Aorta (tissue), 5 donors: ENCODE data around the gene SH3BP5L. TPM values are rescaled to one million over a fixed set of nuclear protein-coding genes. Genes with fewer than 3 reads are reported as not detected.

Experiments used
- ATAC-seq: fragments of 200-7000 bp; cut with Tn5 transposase; one replicate; pipeline ENCODE4 v1.9.1; 2022; ENCODE audit warnings: moderate library complexity; ENCODE audit not compliant: low FRiP score
- DNase-seq, 2 donors: peaks; one replicate each; pipeline ENCODE4 v3.0.0-alpha.2; 2020
- H3K27ac ChIP-seq, 2 donors: one replicate each; pipeline ENCODE4 v1.5.1; 2013; ENCODE audit warnings: low read length in 2 of 2, mild to moderate bottlenecking in 2 of 2, moderate library complexity in 2 of 2, control low read depth in 1 of 2, inconsistent platforms in 1 of 2, low read depth in 1 of 2
- H3K27me3 ChIP-seq, 2 donors: one replicate each; pipeline ENCODE4 v1.6.1; 2013; ENCODE audit warnings: control low read depth in 1 of 2, low read length in 1 of 2, mild to moderate bottlenecking in 1 of 2, moderate library complexity in 1 of 2; ENCODE audit not compliant: insufficient read depth in 2 of 2, control insufficient read depth in 1 of 2
- H3K36me3 ChIP-seq, 2 donors: one replicate each; pipeline ENCODE4 v1.6.1; 2013; ENCODE audit warnings: control low read depth in 1 of 2, low read length in 1 of 2, mild to moderate bottlenecking in 1 of 2; ENCODE audit not compliant: insufficient read depth in 2 of 2, control insufficient read depth in 1 of 2
- H3K4me1 ChIP-seq, 2 donors: one replicate each; pipeline ENCODE4 v1.6.1; 2013; ENCODE audit warnings: low read length in 2 of 2, control low read depth in 1 of 2, mild to moderate bottlenecking in 1 of 2, moderate library complexity in 1 of 2; ENCODE audit not compliant: insufficient read depth in 2 of 2, control insufficient read depth in 1 of 2
- H3K4me3 ChIP-seq, 2 donors: one replicate each; pipeline ENCODE4 v1.5.1; 2013; ENCODE audit warnings: low read length in 2 of 2, control low read depth in 1 of 2, mild to moderate bottlenecking in 1 of 2
- H3K9me3 ChIP-seq: one replicate; pipeline ENCODE4 v1.6.1; 2013; ENCODE audit warnings: mild to moderate bottlenecking, low read length; ENCODE audit not compliant: control insufficient read depth
- WGBS, 2 donors: extraction: QIAGEN DNeasy Blood & Tissue Kit; methylation state at CpG; one replicate each; pipeline ENCODE4 v1.1.7; 2013; 5-methylcytosine and 5-hydroxymethylcytosine counted together
- intact Hi-C, 2 donors: fragments of 100-400 bp; cut with DNase I; formaldehyde crosslinking; loops; one replicate each; pipeline versions ENCODE4 v1.14.2 to v1.15.0; 2022
- polyA plus RNA-seq, 2 donors: library from polyadenylated mRNA; stranded (reverse); fragments of 200-250 nt; gene quantifications; one replicate each; pipeline ENCODE4 v1.2.3, GENCODE V29; 2013
- total RNA-seq, 2 donors: library from RNA; stranded (reverse); fragmentation: NEBNext Ultra II Directional; extraction: Animal tissue kit (Norgen Biotek cat#: 25700); gene quantifications; one replicate each; pipeline ENCODE4 v1.2.1, GENCODE V29; 2021
- donor health status: healthy with polysubstance abuse.
- donor health status: Bipolar disorder and iron deficiency.
- donor health status: DM: no; HTN: no; CAD: no.
- donor health status: DM: no; HTN: no; CAD: no.
- donor health status: DM: yes; HTN: yes; CAD: no.

SH3BP5L gene
- total and polyA plus RNA-seq, 4 donors: 11.8 to 25.1 (median 19.0) TPM

DNA sequence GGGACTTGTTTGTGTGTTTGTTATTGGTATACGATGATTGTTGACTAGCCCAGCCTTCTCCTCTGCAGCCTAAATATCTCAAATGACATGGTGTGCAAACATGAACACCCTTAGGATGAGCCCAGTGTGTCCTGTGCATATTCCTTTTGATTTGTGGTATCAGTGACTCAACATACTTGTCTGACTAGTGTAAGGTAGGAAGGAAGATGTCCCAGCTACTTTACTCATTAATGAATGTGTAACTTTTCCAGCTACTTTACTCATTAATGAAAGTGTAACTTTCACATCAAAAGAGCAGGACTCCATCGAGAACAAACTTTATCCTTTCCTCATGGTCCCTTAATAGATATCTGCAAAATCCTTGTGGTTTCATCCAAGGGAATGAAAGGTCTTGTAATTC, 35.9 kb upstream of the SH3BP5L start:
- H3K36me3 ChIP-seq: no peaks in the 10 kb centered on the region
- no peaks in the 10 kb centered on the region for H3K9me3 ChIP-seq
- ATAC-seq (no peak), DNase-seq (no peak)
- intact Hi-C loops: no loop called here
- no peak overlapping the region for H3K4me3 ChIP-seq
- H3K4me1 ChIP-seq: peaks cover 0 to 3% of the 10 kb centered on the region in 2 donors
- WGBS, 2 donors: 83 to 87% methylated on average over 2 of the region's 2 CpGs
- no peaks in the 10 kb centered on the region for H3K27me3 ChIP-seq
- no peak overlapping the region for H3K27ac ChIP-seq

- WGBS, 2 donors: 84 to 87% methylated on average over 4 of the region's 4 CpGs
- H3K9me3 ChIP-seq: no peaks in the 10 kb centered on the region
- intact Hi-C loops: no loop called here
These were observed 34.3 kb upstream of the SH3BP5L start for GRCh38 chr1:248860007-248860406.

DNA sequence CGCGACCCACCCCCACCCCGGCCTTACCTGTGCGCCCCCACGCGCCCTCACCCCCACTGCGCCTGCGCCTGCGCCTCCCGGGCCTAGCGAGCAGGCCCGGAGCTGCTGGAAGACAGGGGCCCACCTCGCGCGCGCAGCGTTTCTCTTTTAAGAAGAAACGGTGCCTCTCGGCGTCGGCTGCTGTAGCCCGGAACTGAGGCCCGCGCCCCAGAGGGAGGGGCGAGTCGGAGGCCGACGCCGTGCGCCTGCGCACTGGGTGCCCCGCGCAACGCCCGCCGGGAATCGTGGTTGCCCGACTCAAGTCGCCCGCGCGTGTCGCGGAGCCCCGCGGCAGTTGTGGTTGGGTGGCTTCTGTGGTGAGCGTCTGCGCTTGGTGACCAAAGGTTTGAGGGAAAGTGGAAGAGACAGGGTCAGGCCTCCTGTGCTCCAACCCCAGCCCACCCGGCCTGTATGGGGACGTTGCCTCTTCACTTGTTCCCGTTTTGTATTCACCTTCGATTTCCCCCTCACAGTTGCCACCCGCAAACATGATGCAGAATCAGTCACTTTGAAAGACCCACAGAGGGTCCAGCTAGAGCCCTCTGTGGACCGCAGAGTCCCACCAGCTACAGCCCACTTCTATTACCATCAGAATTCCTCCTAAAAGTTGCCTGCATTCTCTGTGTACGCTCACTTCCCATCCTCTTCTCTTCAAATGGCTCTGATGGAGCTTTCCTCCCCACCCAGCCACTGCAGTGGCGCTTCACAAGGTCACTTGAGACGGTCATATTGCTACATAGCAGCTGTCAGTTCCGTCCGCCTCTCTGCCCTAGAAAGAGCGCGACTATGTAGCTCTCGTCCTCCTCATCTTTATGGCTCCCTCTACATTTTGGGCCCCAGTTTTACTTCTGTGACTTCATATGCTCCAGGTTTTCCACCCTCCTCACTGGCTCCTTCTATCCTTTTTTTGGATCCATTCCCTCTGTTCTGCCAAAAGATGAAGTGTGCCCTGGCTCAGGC, 33.5 kb upstream of the SH3BP5L start, which contains the start of gene ZNF692:
Gene ZNF692 (minus strand): TSS at position 195 of the 999 bp plus-strand sequence. CDS start 776 bp downstream, outside the sequence.
- WGBS, 2 donors: 7% methylated on average over 60 to 62 of the region's 62 CpGs
- Histone ChIP-seq H3K27me3 (no peaks in the 10 kb centered on the region), H3K4me3 (peak within 1 kb of the TSS; percentile 39 to 59), H3K36me3 (no peaks in the 10 kb centered on the region), H3K27ac (peak within 1 kb of the TSS in 1 of 2 donors; percentile 77), H3K4me1 (peaks cover 0 to 3% of the 10 kb centered on the region in 2 donors), H3K9me3 (no peaks in the 10 kb centered on the region)
- DNase-seq (peak; percentile 99), ATAC-seq (peak; percentile 96)
- intact Hi-C loops: loop anchor here (1.0 to 2.0 kb wide), 2 partner anchors 20 to 48 kb away; partner anchors contain the start of gene PGBD2 (in 1 of the 2)

More at GRCh38 chr1:248860007-248860406, 34.3 kb upstream of the SH3BP5L start:
- H3K27me3 ChIP-seq: no peaks in the 10 kb centered on the region
- H3K36me3 ChIP-seq: no peaks in the 10 kb centered on the region
- DNase-seq (no peak), ATAC-seq (no peak)
- no peak overlapping the region for H3K27ac ChIP-seq
- no peak overlapping the region for H3K4me3 ChIP-seq
- peaks cover 0 to 3% of the 10 kb centered on the region in 2 donors for H3K4me1 ChIP-seq

DNA sequence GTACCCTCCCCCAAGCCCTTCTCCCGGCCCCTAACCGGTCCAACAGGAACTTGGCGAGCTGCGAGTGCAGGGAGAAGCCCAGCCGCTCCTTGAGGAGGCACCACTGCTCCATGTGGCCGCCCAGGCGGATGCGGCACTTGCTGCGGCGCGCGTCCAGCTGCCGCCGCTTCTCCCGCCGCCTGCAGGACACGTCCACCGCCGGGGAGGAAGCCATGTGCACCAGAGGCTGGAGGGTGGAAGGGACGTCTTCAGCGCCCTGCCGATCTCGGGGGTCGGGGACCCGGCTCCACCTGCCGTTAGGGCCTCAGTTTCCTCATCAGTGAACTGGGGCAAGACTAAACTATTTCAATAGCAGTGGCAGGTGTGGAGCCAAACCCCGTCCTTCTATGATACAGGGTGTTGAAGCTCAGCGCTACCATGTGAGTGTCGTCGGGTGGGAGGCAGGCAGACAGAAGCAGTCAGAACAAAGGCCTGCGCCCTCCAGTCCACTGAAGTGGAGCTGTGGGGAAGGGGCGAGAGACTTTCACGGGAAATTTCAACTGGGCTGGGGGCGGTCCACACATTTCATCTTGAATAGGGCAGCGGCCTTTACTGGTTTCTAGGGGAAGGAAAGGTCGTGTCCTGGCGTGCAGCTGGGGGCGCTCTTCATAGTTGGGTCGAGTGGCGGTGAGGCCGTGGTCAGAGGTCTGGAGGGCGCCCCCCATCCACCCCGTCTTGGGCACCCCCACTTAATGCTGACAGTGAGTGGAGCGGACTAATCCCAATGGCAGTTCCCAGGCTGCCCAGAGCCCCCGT, 32.6 kb upstream of the SH3BP5L start:
- DNase-seq (peak; percentile 84 to 88), ATAC-seq (peak; percentile 77)
- 1% methylated on average over 45 of the region's 45 CpGs for WGBS, 2 donors
- peak overlapping the region in 1 of 2 donors; percentile 9 for H3K27ac ChIP-seq
- H3K9me3 ChIP-seq: no peaks in the 10 kb centered on the region
- H3K36me3 ChIP-seq: no peaks in the 10 kb centered on the region
- intact Hi-C loops: loop anchor here (1.0 to 2.0 kb wide), 2 partner anchors 19 to 49 kb away; partner anchors contain the start of gene PGBD2 (in 1 of the 2)
- H3K4me3 ChIP-seq: peak overlapping the region; percentile 39 to 59
- H3K27me3 ChIP-seq: no peaks in the 10 kb centered on the region
- H3K4me1 ChIP-seq: peaks cover 0 to 3% of the 10 kb centered on the region in 2 donors

DNA sequence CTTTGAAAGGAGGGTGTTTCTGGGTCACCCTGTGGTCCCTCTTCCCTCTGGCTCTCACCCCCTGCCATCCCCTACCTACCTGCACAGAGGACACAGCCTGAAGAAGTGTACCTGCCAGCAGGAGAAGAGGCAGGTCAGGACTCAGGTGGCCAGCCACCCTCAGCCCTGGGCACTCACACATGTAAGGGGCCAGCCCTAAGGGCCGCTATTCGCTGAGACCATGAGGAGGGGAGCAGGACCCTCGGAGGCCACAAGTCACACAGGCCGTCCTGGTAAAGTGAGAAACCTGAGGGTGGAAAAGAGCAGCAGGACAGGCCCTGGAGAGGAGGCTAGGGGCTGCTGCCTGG, 32.0 kb upstream of the SH3BP5L start:
- no peaks in the 10 kb centered on the region for H3K27me3 ChIP-seq
- intact Hi-C loops: loop anchor here (1.0 to 2.0 kb wide), 2 partner anchors 18 to 49 kb away; partner anchors contain the start of gene PGBD2 (in 1 of the 2)
- peaks cover 0 to 3% of the 10 kb centered on the region in 2 donors for H3K4me1 ChIP-seq
- no peak for DNase-seq
- peak overlapping the region in 1 of 2 donors; percentile 39 for H3K4me3 ChIP-seq
- no peaks in the 10 kb centered on the region for H3K36me3 ChIP-seq
- ATAC-seq: no peak
- no peak overlapping the region for H3K27ac ChIP-seq
- WGBS, 2 donors: 22 to 25% methylated on average over 4 of the region's 4 CpGs
- no peaks in the 10 kb centered on the region for H3K9me3 ChIP-seq

DNA sequence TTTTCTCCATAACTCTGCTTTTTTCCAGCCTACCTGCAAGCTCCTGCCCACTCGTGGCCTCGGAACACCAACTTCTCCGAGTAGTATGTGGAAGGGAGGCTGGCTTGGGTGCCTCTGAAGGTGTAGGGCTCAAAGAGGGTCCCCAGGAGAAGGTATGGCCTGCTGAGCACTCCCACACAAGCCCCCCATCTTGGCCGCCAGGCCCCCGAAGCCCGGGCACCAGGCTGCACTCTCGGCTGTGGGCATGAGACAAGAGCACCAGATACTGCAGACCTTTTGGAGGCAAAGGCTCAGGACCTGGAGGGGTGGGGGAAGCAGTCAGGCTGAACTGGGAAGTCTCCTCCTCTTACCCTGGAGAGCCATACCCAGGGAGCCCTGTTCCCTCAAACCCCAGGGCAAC, 31.5 kb upstream of the SH3BP5L start:
- H3K36me3 ChIP-seq: no peaks in the 10 kb centered on the region
- DNase-seq (no peak), ATAC-seq (no peak)
- H3K27ac ChIP-seq: no peak overlapping the region
- H3K9me3 ChIP-seq: no peaks in the 10 kb centered on the region
- H3K27me3 ChIP-seq: no peaks in the 10 kb centered on the region
- 89 to 91% methylated on average over 7 of the region's 7 CpGs for WGBS, 2 donors
- no peak overlapping the region for H3K4me3 ChIP-seq
- intact Hi-C loops: no loop called here
- H3K4me1 ChIP-seq: peaks cover 0 to 3% of the 10 kb centered on the region in 2 donors

DNA sequence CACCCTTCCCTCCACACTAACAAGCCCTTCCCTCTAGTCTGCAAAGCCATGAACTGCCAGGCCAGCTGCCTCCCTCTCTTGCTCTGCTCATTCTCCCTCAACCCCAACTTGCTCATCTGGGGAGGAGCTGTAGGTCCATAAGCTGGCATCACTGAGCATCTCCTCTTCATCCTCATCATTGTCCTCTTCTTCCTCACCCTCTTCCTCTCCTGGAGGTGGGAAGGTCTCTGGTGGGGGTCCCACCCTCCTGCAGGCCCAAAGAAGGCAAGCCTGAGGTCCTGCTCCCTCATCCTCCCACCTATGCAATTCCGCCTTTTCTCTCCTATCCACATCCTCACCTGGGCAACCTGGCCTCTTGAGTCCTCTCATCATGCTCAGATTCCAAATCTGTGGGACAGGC, 30.5 kb upstream of the SH3BP5L start:
- no peak for DNase-seq
- intact Hi-C loops: no loop called here
- H3K4me1 ChIP-seq: peaks cover 0 to 3% of the 10 kb centered on the region in 2 donors
- no peaks in the 10 kb centered on the region for H3K36me3 ChIP-seq
- H3K27ac ChIP-seq: no peak overlapping the region
- no peak overlapping the region for H3K4me3 ChIP-seq
- no peaks in the 10 kb centered on the region for H3K27me3 ChIP-seq
- ATAC-seq: no peak
- no peaks in the 10 kb centered on the region for H3K9me3 ChIP-seq
- WGBS, 2 donors: 92 to 94% methylated on average over 1 of the region's 1 CpG

- intact Hi-C loops: no loop called here
- Histone ChIP-seq H3K4me1 (peaks cover 0 to 3% of the 10 kb centered on the region in 2 donors), H3K27me3 (no peaks in the 10 kb centered on the region), H3K36me3 (no peaks in the 10 kb centered on the region), H3K9me3 (no peaks in the 10 kb centered on the region), H3K27ac (no peak overlapping the region), H3K4me3 (no peak overlapping the region)
- DNase-seq (no peak), ATAC-seq (no peak)
- 88 to 90% methylated on average over 6 of the region's 6 CpGs for WGBS, 2 donors
These were observed 29.9 kb upstream of the SH3BP5L start for GRCh38 chr1:248855580-248855979.
